Measurements from ENCODE around the gene GPR160. TPM values are rescaled to one million over a fixed set of nuclear protein-coding genes. Genes with fewer than 3 reads are reported as not detected.

Gene GPR160, protein sequence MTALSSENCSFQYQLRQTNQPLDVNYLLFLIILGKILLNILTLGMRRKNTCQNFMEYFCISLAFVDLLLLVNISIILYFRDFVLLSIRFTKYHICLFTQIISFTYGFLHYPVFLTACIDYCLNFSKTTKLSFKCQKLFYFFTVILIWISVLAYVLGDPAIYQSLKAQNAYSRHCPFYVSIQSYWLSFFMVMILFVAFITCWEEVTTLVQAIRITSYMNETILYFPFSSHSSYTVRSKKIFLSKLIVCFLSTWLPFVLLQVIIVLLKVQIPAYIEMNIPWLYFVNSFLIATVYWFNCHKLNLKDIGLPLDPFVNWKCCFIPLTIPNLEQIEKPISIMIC
- 19.9 TPM for total RNA-seq

GRCh38 chr3:170037463-170038433, at the start of gene GPR160:
Gene GPR160 (plus strand): TSS chr3:170037995. CDS start chr3:170083973, 45,978 bp downstream.
- H3K9me3 ChIP-seq (ENCODE audit: low read depth, low read length): no peaks in the 10 kb centered on the region
- peaks cover 31% of the 10 kb centered on the region for H3K4me1 ChIP-seq (ENCODE audit: insufficient read depth, low read length)
- peak within 1 kb of the TSS; percentile 75 for H3K4me3 ChIP-seq (ENCODE audit: low read length)
- no peaks in the 10 kb centered on the region for H3K27me3 ChIP-seq (ENCODE audit: insufficient read depth, low read length)

- no peak overlapping the region for H3K4me3 ChIP-seq (ENCODE audit: low read length)
- H3K27me3 ChIP-seq (ENCODE audit: insufficient read depth, low read length): no peaks in the 10 kb centered on the region
- no peaks in the 10 kb centered on the region for H3K9me3 ChIP-seq (ENCODE audit: low read depth, low read length)
- peaks cover 5% of the 10 kb centered on the region for H3K4me1 ChIP-seq (ENCODE audit: insufficient read depth, low read length)
These were observed 47.4 kb upstream of the GPR160 start for GRCh38 chr3:169990431-169990830.

GRCh38 chr3:169992156-169992555, 45.6 kb upstream of the GPR160 start:
- Histone ChIP-seq H3K4me3 (ENCODE audit: low read length) (no peak overlapping the region), H3K4me1 (ENCODE audit: insufficient read depth, low read length) (peaks cover 5% of the 10 kb centered on the region), H3K9me3 (ENCODE audit: low read depth, low read length) (no peaks in the 10 kb centered on the region), H3K27me3 (ENCODE audit: insufficient read depth, low read length) (no peaks in the 10 kb centered on the region)

DNA sequence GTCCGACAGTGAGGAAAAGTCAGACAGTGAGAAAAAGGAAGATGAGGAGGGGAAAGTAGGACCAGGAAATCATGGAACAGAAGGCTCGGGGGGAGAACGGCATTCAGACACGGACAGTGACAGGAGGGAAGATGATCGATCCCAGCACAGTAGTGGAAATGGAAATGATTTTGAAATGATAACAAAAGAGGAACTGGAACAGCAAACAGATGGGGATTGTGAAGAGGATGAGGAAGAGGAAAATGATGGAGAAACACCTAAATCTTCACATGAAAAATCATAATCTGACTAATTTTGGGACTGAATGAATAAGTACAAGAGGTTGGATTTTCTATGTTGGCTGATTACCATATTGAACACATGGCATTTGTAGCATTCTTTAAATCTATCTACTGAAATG, 45.0 kb upstream of the GPR160 start:
- no peaks in the 10 kb centered on the region for H3K27me3 ChIP-seq (ENCODE audit: insufficient read depth, low read length)
- H3K4me3 ChIP-seq (ENCODE audit: low read length): no peak overlapping the region
- peaks cover 5% of the 10 kb centered on the region for H3K4me1 ChIP-seq (ENCODE audit: insufficient read depth, low read length)
- H3K9me3 ChIP-seq (ENCODE audit: low read depth, low read length): no peaks in the 10 kb centered on the region

DNA sequence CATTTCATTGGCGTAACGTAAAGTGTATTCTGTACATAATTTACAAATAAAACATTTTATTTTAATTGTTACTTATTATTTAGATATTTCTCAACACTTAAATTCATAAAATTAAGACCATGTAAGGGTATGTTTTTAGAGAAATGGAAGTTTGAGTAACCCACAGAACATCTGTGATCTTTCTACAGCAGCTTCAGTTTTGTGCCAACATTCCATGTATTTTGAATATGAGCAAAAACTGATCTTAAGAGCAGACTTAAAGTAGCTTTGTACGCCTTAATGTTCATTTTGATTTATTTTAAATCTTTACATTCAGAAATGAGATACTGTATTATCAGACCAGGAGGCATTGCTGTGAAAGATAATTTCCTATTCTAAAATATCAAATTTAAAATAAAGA, 44.0 kb upstream of the GPR160 start:
- H3K4me1 ChIP-seq (ENCODE audit: insufficient read depth, low read length): peaks cover 5% of the 10 kb centered on the region
- H3K4me3 ChIP-seq (ENCODE audit: low read length): no peak overlapping the region
- no peaks in the 10 kb centered on the region for H3K9me3 ChIP-seq (ENCODE audit: low read depth, low read length)

GRCh38 chr3:169996063-169996462, 41.7 kb upstream of the GPR160 start:
- H3K27me3 ChIP-seq (ENCODE audit: insufficient read depth, low read length): no peaks in the 10 kb centered on the region
- no peaks in the 10 kb centered on the region for H3K9me3 ChIP-seq (ENCODE audit: low read depth, low read length)
- H3K4me1 ChIP-seq (ENCODE audit: insufficient read depth, low read length): peaks cover 8% of the 10 kb centered on the region
- H3K4me3 ChIP-seq (ENCODE audit: low read length): no peak overlapping the region

More for the DNA sequence above, 44.0 kb upstream of the GPR160 start:
- no peaks in the 10 kb centered on the region for H3K27me3 ChIP-seq (ENCODE audit: insufficient read depth, low read length)

DNA sequence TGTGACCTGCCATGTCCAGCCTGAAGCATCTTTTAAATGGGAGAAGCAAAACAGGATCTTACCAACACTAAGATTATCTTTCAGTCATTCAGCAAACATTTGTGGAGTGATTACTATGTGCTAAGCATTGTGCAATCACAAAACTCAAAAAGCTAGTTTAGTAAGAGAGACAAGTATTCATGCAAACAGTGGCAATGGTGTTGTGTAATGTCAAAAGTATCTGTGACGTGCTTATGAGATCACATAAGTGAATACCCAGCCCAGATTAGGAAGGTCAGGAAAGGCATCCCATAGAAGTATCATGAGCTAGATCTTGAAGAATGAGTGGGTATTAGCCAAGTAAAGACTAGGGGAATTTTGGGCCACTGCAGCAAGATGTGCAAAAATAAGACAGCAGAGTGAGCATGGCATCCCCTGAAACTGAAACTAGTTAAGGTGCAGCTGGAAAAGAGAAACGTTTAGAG, 39.1 kb upstream of the GPR160 start:
- H3K4me3 ChIP-seq (ENCODE audit: low read length): no peak overlapping the region
- H3K27me3 ChIP-seq (ENCODE audit: insufficient read depth, low read length): no peaks in the 10 kb centered on the region
- no peaks in the 10 kb centered on the region for H3K9me3 ChIP-seq (ENCODE audit: low read depth, low read length)
- peaks cover 24% of the 10 kb centered on the region for H3K4me1 ChIP-seq (ENCODE audit: insufficient read depth, low read length)

GRCh38 chr3:169999433-169999832, 38.4 kb upstream of the GPR160 start:
- Histone ChIP-seq H3K9me3 (ENCODE audit: low read depth, low read length) (no peaks in the 10 kb centered on the region), H3K4me3 (ENCODE audit: low read length) (no peak overlapping the region), H3K4me1 (ENCODE audit: insufficient read depth, low read length) (peaks cover 30% of the 10 kb centered on the region), H3K27me3 (ENCODE audit: insufficient read depth, low read length) (no peaks in the 10 kb centered on the region)

DNA sequence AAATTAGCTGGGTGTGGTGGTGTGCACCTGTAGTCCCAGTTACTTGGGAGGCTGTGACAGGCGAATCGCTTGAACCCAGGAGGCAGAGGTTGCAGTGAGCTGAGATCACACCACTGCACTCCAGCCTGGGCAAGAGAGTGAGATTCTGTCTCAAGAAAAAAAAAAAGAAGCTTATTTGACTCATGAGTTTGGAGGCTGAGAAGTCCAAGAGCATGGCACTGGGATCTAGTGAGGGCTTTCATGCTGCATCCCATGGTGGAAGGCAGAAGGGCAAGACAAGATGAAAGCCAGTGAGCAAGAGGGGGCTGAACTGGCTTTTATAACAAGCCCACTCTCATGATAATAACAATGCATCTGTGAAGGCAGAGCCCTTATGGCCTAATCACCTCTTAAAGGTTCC, 37.7 kb upstream of the GPR160 start:
- no peaks in the 10 kb centered on the region for H3K27me3 ChIP-seq (ENCODE audit: insufficient read depth, low read length)
- H3K4me1 ChIP-seq (ENCODE audit: insufficient read depth, low read length): peaks cover 34% of the 10 kb centered on the region

DNA sequence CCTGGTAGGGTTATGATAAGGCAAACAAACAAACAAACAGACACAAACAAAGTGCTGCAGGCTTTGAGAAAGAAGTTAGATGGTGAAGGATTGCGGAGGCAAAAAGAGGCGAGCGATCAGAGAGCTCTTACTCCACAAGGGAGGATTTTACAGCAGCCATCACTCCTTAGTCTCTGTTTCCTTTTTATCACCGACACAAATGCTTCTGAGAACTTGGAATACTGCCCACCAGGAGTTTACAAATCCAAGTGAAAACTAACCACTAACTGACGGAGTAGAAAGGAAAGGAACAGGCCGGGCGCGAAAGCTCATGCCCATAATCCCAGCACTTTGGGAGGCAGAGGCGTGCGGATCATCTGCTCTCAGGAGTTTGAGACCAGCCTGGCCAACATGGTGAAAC, 35.6 kb upstream of the GPR160 start:
- H3K4me3 ChIP-seq (ENCODE audit: low read length): peak overlapping the region; percentile 9
- no peaks in the 10 kb centered on the region for H3K27me3 ChIP-seq (ENCODE audit: insufficient read depth, low read length)
- H3K9me3 ChIP-seq (ENCODE audit: low read depth, low read length): no peaks in the 10 kb centered on the region
- H3K4me1 ChIP-seq (ENCODE audit: insufficient read depth, low read length): peaks cover 53% of the 10 kb centered on the region

More for the DNA sequence above, 37.7 kb upstream of the GPR160 start:
- Histone ChIP-seq H3K9me3 (ENCODE audit: low read depth, low read length) (no peaks in the 10 kb centered on the region), H3K4me3 (ENCODE audit: low read length) (no peak overlapping the region)

GRCh38 chr3:170002879-170003278, 34.9 kb upstream of the GPR160 start:
- H3K27me3 ChIP-seq (ENCODE audit: insufficient read depth, low read length): no peaks in the 10 kb centered on the region
- peaks cover 58% of the 10 kb centered on the region for H3K4me1 ChIP-seq (ENCODE audit: insufficient read depth, low read length)
- H3K4me3 ChIP-seq (ENCODE audit: low read length): peak overlapping the region; percentile 9
- H3K9me3 ChIP-seq (ENCODE audit: low read depth, low read length): no peaks in the 10 kb centered on the region

DNA sequence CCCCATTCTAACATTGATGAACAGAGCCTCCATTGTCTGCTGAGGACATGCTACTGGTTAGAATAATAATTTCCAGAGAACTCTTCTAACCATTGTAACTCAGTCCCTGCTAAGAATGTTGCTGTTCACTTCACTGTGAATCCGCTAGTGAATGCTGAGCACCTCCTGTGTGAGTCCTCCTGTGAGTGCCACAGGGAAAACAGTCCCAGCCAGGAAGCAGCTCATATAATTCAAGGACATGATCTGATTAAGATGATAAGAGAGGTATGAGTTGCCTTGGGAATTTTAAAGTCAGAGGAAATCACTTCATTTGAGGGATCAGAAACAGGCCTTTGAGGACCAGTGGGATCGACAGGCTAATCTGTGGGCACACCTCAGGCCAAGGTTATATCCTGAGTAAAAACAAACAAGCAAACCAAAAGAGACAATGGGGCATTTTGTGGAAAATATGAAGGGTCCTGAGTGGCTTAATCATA, 33.9 kb upstream of the GPR160 start:
- no peak overlapping the region for H3K4me3 ChIP-seq (ENCODE audit: low read length)
- no peaks in the 10 kb centered on the region for H3K9me3 ChIP-seq (ENCODE audit: low read depth, low read length)
- peaks cover 61% of the 10 kb centered on the region for H3K4me1 ChIP-seq (ENCODE audit: insufficient read depth, low read length)
- no peaks in the 10 kb centered on the region for H3K27me3 ChIP-seq (ENCODE audit: insufficient read depth, low read length)

DNA sequence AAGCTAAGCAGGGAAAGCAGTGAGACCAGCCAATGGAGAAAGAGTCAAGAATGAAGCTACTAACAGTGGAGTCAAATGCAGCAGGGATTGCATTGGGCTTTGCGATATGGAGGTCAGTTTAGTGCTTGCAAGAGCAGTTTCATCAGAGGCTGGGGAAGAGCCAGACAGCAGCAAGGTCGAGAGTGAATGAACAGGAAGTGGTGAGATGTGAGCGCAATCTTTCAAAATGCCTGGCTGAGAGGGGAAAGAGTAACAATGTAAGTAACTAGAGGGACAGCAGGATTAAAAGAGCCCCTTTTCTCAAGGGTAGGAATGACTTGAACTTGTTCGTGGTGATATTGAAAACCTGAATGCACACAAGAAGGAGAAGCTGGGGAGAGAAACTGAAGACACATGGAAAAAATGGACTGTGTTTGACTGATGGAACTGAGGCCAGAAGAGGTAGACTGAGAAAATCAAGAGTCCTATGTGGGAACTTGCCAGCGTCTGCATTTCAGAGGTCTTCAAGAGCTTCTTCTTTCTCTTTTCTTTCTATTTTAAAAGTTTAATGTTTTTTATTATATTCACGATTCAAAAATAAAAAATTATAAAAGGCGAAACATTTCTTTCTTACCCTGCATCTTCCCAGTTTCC, 30.6 kb upstream of the GPR160 start:
- no peaks in the 10 kb centered on the region for H3K9me3 ChIP-seq (ENCODE audit: low read depth, low read length)
- H3K27me3 ChIP-seq (ENCODE audit: insufficient read depth, low read length): no peaks in the 10 kb centered on the region
- H3K4me3 ChIP-seq (ENCODE audit: low read length): no peak overlapping the region
- peaks cover 52% of the 10 kb centered on the region for H3K4me1 ChIP-seq (ENCODE audit: insufficient read depth, low read length)

DNA sequence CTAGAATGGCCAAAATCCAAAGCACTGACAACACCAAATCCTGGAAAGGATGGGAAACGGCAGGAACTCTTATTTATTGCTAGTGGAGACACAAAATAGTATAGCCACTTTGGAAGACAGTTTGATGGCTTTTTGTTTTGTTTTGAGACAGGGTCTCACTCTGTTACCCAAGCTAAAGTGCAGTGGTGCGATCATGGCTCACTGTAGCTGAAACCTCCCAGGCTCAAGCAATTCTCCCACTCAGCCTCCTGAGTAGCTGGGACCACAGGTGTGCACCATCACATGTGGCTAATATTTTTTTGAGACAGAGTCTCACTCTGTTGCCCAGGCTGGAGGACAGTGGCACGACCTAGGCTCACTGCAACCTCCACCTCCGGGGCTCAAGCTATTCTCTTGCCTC, 27.3 kb upstream of the GPR160 start:
- Histone ChIP-seq H3K4me3 (ENCODE audit: low read length) (no peak overlapping the region), H3K9me3 (ENCODE audit: low read depth, low read length) (no peaks in the 10 kb centered on the region), H3K27me3 (ENCODE audit: insufficient read depth, low read length) (no peaks in the 10 kb centered on the region), H3K4me1 (ENCODE audit: insufficient read depth, low read length) (peaks cover 25% of the 10 kb centered on the region)

Data from mononuclear cell (primary cell).